ENCODE measurements around the gene AURKAIP1. TPM values are rescaled to one million over a fixed set of nuclear protein-coding genes. Genes with fewer than 3 reads are reported as not detected.

Gene AURKAIP1
- total and polyA plus RNA-seq, 9 of the 15 experiments (the other 6 are each of a cell fraction or from before 2014, with no cell fraction given), result 7.8 to 478 (median 92.0) TPM

GRCh38 chr1:1334835-1335234 lies 40.2 kb downstream of the AURKAIP1 start (continued):
- TF ChIP-seq ZBTB49 (CRISPR knock-in tag; IDR thresholded peaks at IDR 0.05; ENCODE audit: borderline replicate concordance) (no peak), BCL6 (CRISPR knock-in tag; IDR thresholded peaks at IDR 0.05) (no peak), BRD9 (IDR thresholded peaks at IDR 0.05; ENCODE audit: low read depth, partially characterized antibody) (no peak), RNF219 (CRISPR knock-in tag; IDR thresholded peaks at IDR 0.05) (no peak), NCOR1 (IDR thresholded peaks at IDR 0.05) (no peak), ATF1 (CRISPR knock-in tag; IDR thresholded peaks at IDR 0.05) (peak; percentile 20; the same call in 1 of the 2 replicates), ATF1 (tag; IDR thresholded peaks at IDR 0.05) (no peak), NCOA1 (IDR thresholded peaks at IDR 0.05; ENCODE audit: low read depth) (peak; percentile 99), ID3 (CRISPR knock-in tag; IDR thresholded peaks at IDR 0.05) (no peak), ID3 (tag; IDR thresholded peaks at IDR 0.05) (0 out of 2 replicates have a peak, but pooled peaks have one; percentile 30), ZNF354B (CRISPR knock-in tag; IDR thresholded peaks at IDR 0.05) (no peak), PATZ1 (CRISPR knock-in tag; IDR thresholded peaks at IDR 0.05; ENCODE audit: borderline replicate concordance) (no peak), AFF1 (IDR thresholded peaks at IDR 0.05; ENCODE audit: low read depth in 1 of 2, partially characterized antibody in 2 of 2) (peak in 1 of 2 experiments; percentile 98), SUPT5H (IDR thresholded peaks at IDR 0.05) (no peak), NFIC (IDR thresholded peaks at IDR 0.05) (no peak), RFX1 (IDR thresholded peaks at IDR 0.05) (no peak), MEIS2 (IDR thresholded peaks at IDR 0.05; ENCODE audit: partially characterized antibody) (no peak), POLR2G (IDR thresholded peaks at IDR 0.05; ENCODE audit: low read depth, low read length) (peak; percentile 53), HCFC1 (IDR thresholded peaks at IDR 0.05; ENCODE audit: low read depth, low read length) (no peak)

All from K562 (cell line).